B cell (primary cell): ENCODE measurements around the gene MYCN. TPM values are rescaled to one million over a fixed set of nuclear protein-coding genes. Genes with fewer than 3 reads are reported as not detected.

ENCODE experiments used
- ATAC-seq: fragments of 200-7000 bp; cut with Tn5 transposase; one replicate; pipeline ENCODE4 v1.10.0; 2021; ENCODE audit warnings: low read depth, mild to moderate bottlenecking, moderate number of reproducible peaks, moderate library complexity
- CTCF ChIA-PET: fragments of 350-600 bp; sonication (Branson Sonifier 250); formaldehyde crosslinking; loops from one replicate; lab custom pipeline; 2021; ENCODE audit warnings: antibody characterized with exemption, inconsistent platforms; lab: Charles Lee
- POLR2A ChIA-PET: fragments of 350-600 bp; sonication (Branson Sonifier 250); formaldehyde crosslinking; loops from one replicate; lab custom pipeline; 2021; ENCODE audit warnings: antibody characterized with exemption; lab: Charles Lee
- DNase-seq: peaks from one replicate; pipeline ENCODE4 v3.0.0; 2013
- H2AFZ ChIP-seq: 2 replicates; pipeline ENCODE4 v1.6.1; 2012; ENCODE audit warnings: mild to moderate bottlenecking, low read depth, low read length; ENCODE audit not compliant: insufficient read depth, poor library complexity, severe bottlenecking
- H3K27ac ChIP-seq, 2 donors: 1 replicate in 1 of 2; 2 replicates in 1 of 2; pipeline ENCODE4 v1.5.1; 2012 to 2013; ENCODE audit warnings: low read length in 2 of 2, mild to moderate bottlenecking in 2 of 2, moderate library complexity in 1 of 2
- H3K27me3 ChIP-seq, 4 experiments: fragments of 200-600 bp in 1 of 4; sonication (generic) in 1 of 4; replicated peaks in 1 of 4; 1 replicate in 2 of 4; 2 replicates in 2 of 4; pipeline versions ENCODE4 v1.6.1 to v1.7.0; 2013 to 2016; ENCODE audit warnings: low read length in 3 of 4, mild to moderate bottlenecking in 2 of 4, mixed read lengths in 1 of 4, moderate library complexity in 1 of 4; ENCODE audit not compliant: insufficient read depth in 4 of 4, control insufficient read depth in 3 of 4; ENCODE audit errors: control extremely low read depth in 1 of 4
- H3K36me3 ChIP-seq, 2 experiments: replicated peaks in 1 of 2; 1 replicate in 1 of 2; 2 replicates in 1 of 2; pipeline versions ENCODE4 v1.6.1 to v1.7.1; 2013; ENCODE audit warnings: low read length in 1 of 2; ENCODE audit not compliant: insufficient read depth in 2 of 2, control insufficient read depth in 1 of 2; ENCODE audit errors: control extremely low read depth in 1 of 2, extremely low read depth in 1 of 2
- H3K4me1 ChIP-seq, 2 donors: fragments of 200-600 bp in 1 of 2; sonication (generic) in 1 of 2; 1 replicate in 1 of 2; 2 replicates in 1 of 2; pipeline versions ENCODE4 v1.5.1 to v1.6.1; 2013 to 2017; ENCODE audit warnings: low read length in 2 of 2; ENCODE audit not compliant: control insufficient read depth in 2 of 2, insufficient read depth in 2 of 2
- H3K4me2 ChIP-seq: replicated peaks from 2 replicates; pipeline ENCODE3; 2012; ENCODE audit warnings: mild to moderate bottlenecking, low read depth, low read length; ENCODE audit not compliant: poor library complexity, severe bottlenecking
- H3K4me3 ChIP-seq, 5 experiments: fragments of 200-600 bp in 1 of 5; sonication (generic) in 1 of 5; 1 replicate in 3 of 5; 2 replicates in 2 of 5; pipeline versions ENCODE4 v1.5.1 to v1.7.0; 2011 to 2016; ENCODE audit warnings: low read length in 4 of 5, mild to moderate bottlenecking in 4 of 5, low read depth in 2 of 5, control low read depth in 1 of 5, moderate library complexity in 1 of 5; ENCODE audit not compliant: insufficient read depth in 1 of 5; ENCODE audit errors: control extremely low read depth in 1 of 5, extremely low read depth in 1 of 5
- H3K79me2 ChIP-seq: fragments of 200-600 bp; sonication (generic); one replicate; pipeline ENCODE4 v1.6.0; 2016; ENCODE audit warnings: low read length; ENCODE audit not compliant: control insufficient read depth, insufficient read depth
- H3K9ac ChIP-seq: fragments of 200-600 bp; sonication (generic); 2 replicates; pipeline ENCODE4 v1.6.1; 2017; ENCODE audit warnings: mild to moderate bottlenecking, low read length, moderate library complexity
- H3K9me3 ChIP-seq, 3 donors: one replicate each; pipeline versions ENCODE4 v1.6.1 to v1.7.1; 2013; ENCODE audit warnings: low read length in 2 of 3; ENCODE audit not compliant: control insufficient read depth in 2 of 3, insufficient read depth in 1 of 3; ENCODE audit errors: control extremely low read depth in 1 of 3
- H4K20me1 ChIP-seq: 2 replicates; pipeline ENCODE4 v1.6.0; 2012; ENCODE audit warnings: mild to moderate bottlenecking, low read length; ENCODE audit not compliant: insufficient read depth, control insufficient read depth, poor library complexity, severe bottlenecking
- H3K27ac Mint-ChIP-seq: one replicate; pipeline ENCODE4 v1.8.0; 2021; ENCODE audit warnings: mixed read lengths
- H3K27me3 Mint-ChIP-seq: one replicate; pipeline ENCODE4 v1.8.0; 2021; ENCODE audit warnings: mixed read lengths
- H3K4me1 Mint-ChIP-seq: one replicate; pipeline ENCODE4 v1.8.0; 2021; ENCODE audit warnings: mixed read lengths
- H3K4me3 Mint-ChIP-seq: one replicate; pipeline ENCODE4 v1.8.0; 2021; ENCODE audit warnings: mixed read lengths
- H3K9me3 Mint-ChIP-seq: one replicate; pipeline ENCODE4 v1.8.0; 2022; ENCODE audit warnings: mixed read lengths; ENCODE audit not compliant: insufficient read depth
- CTCF ChIP-seq: fragments of 200-600 bp; IDR thresholded peaks from one replicate; pipeline ENCODE4 v1.8.0; 2022; ENCODE audit warnings: antibody characterized with exemption, mild to moderate bottlenecking
- EZH2 ChIP-seq: IDR thresholded peaks from 2 replicates; pipeline ENCODE4 v1.6.1; 2012; ENCODE audit warnings: borderline replicate concordance, low read depth, mild to moderate bottlenecking, moderate library complexity, low read length; ENCODE audit not compliant: insufficient read depth, poor library complexity, severe bottlenecking
- WGBS: methylation state at CpG from one replicate; pipeline ENCODE4 v1.1.5; 2013; ENCODE audit warnings: missing lambda C conversion rate; ENCODE audit not compliant: insufficient coverage; 5-methylcytosine and 5-hydroxymethylcytosine counted together
- intact Hi-C: fragments of 100-400 bp; cut with micrococcal nuclease; formaldehyde crosslinking; loops from one replicate; pipeline ENCODE4 v1.10.0; 2022
- polyA plus RNA-seq: library from polyadenylated mRNA; depleted of rRNA; stranded (reverse); fragments of >200 nt; gene quantifications from 2 replicates; pipeline ENCODE4 v1.2.3, GENCODE V29; 2012
- total RNA-seq, 2 donors: library from RNA; stranded (reverse); fragments of 120-200 nt in 1 of 2; gene quantifications; 1 replicate in 1 of 2; 2 replicates in 1 of 2; pipeline versions ENCODE4 v1.2.3 to v1.2.4, GENCODE V29; 2013 to 2022

MYCN gene
- total and polyA plus RNA-seq, 2 donors (not counting 1 experiment from before 2014, with no cell fraction given), result not detected

- Histone ChIP-seq H3K4me2 (no peak overlapping the region), H3K79me2 (no peaks in the 10 kb centered on the region), H3K4me1 (no peaks in the 10 kb centered on the region), H3K9me3 (no peaks in the 10 kb centered on the region), H4K20me1 (no peaks in the 10 kb centered on the region), H3K27me3 (no peaks in the 10 kb centered on the region), H2AFZ (no peak overlapping the region), H3K9ac (no peak overlapping the region), H3K36me3 (no peaks in the 10 kb centered on the region), H3K4me3 (no peak overlapping the region), H3K27ac (no peak overlapping the region)
- no peak overlapping the region for H3K27ac Mint-ChIP-seq
- ATAC-seq (no peak), DNase-seq (no peak)
- intact Hi-C loops, result no loop called here
- no peak overlapping the region for H3K4me3 Mint-ChIP-seq
- POLR2A ChIA-PET, result no interaction called here
- CTCF ChIA-PET, result no interaction called here
- no peaks in the 10 kb centered on the region for H3K9me3 Mint-ChIP-seq
- WGBS, result 92% methylated on average over 6 of the region's 9 CpGs
- H3K4me1 Mint-ChIP-seq, result no peaks in the 10 kb centered on the region
- peaks cover 8% of the 10 kb centered on the region for H3K27me3 Mint-ChIP-seq
- TF ChIP-seq EZH2 (no peak), CTCF (no peak)
Measured at GRCh38 chr2:15979759-15980604, 39.6 kb downstream of the MYCN start.

- Histone ChIP-seq H3K79me2 (no peaks in the 10 kb centered on the region), H2AFZ (no peak overlapping the region), H3K4me3 (no peak overlapping the region), H3K4me2 (no peak overlapping the region), H3K4me1 (no peaks in the 10 kb centered on the region), H3K9me3 (no peaks in the 10 kb centered on the region), H3K27ac (no peak overlapping the region), H3K9ac (no peak overlapping the region), H3K36me3 (no peaks in the 10 kb centered on the region), H3K27me3 (no peaks in the 10 kb centered on the region), H4K20me1 (no peaks in the 10 kb centered on the region)
- intact Hi-C loops, result no loop called here
- WGBS, result 96% methylated on average over 6 of the region's 14 CpGs
- POLR2A ChIA-PET, result no interaction called here
- H3K4me1 Mint-ChIP-seq, result no peaks in the 10 kb centered on the region
- no peaks in the 10 kb centered on the region for H3K9me3 Mint-ChIP-seq
- CTCF ChIA-PET, result no interaction called here
- no peak overlapping the region for H3K27ac Mint-ChIP-seq
- TF ChIP-seq EZH2 (no peak), CTCF (no peak)
- ATAC-seq, result no peak
- H3K27me3 Mint-ChIP-seq, result peaks cover 8% of the 10 kb centered on the region
- no peak for DNase-seq
- H3K4me3 Mint-ChIP-seq, result no peak overlapping the region
Measured at GRCh38 chr2:15980605-15981098, 40.3 kb downstream of the MYCN start.
